Liver (tissue), 9 donors: ENCODE data around the gene MT1M. TPM values are rescaled to one million over a fixed set of nuclear protein-coding genes. Genes with fewer than 3 reads are reported as not detected.

Experiments used
- DNase-seq: peaks from one replicate; pipeline ENCODE4 v3.0.0-alpha.2; 2017; ENCODE audit warnings: low spot score
- H3K27ac ChIP-seq, 2 donors: one replicate each; pipeline ENCODE4 v1.7.0; 2013; ENCODE audit warnings: inconsistent platforms in 2 of 2, low read length in 2 of 2, control low read depth in 1 of 2, low read depth in 1 of 2, mild to moderate bottlenecking in 1 of 2
- H3K27me3 ChIP-seq, 4 donors: one replicate each; pipeline versions ENCODE4 v1.6.1 to v1.7.0; 2013; ENCODE audit warnings: low read length in 3 of 4, inconsistent platforms in 1 of 4, mild to moderate bottlenecking in 1 of 4, moderate library complexity in 1 of 4; ENCODE audit not compliant: control insufficient read depth in 4 of 4, insufficient read depth in 4 of 4
- H3K36me3 ChIP-seq, 4 donors: one replicate each; pipeline versions ENCODE4 v1.6.1 to v1.7.0; 2013; ENCODE audit warnings: low read length in 3 of 4, mild to moderate bottlenecking in 3 of 4, low read depth in 1 of 4, moderate library complexity in 1 of 4; ENCODE audit not compliant: control insufficient read depth in 4 of 4, insufficient read depth in 3 of 4
- H3K4me1 ChIP-seq, 4 donors: one replicate each; pipeline versions ENCODE4 v1.6.1 to v1.7.0; 2013; ENCODE audit warnings: low read length in 3 of 4, mild to moderate bottlenecking in 3 of 4, moderate library complexity in 1 of 4; ENCODE audit not compliant: control insufficient read depth in 4 of 4, insufficient read depth in 4 of 4
- H3K4me3 ChIP-seq, 3 donors: one replicate each; pipeline versions ENCODE4 v1.6.1 to v1.7.0; 2013; ENCODE audit warnings: low read length in 3 of 3, control low read depth in 1 of 3, low read depth in 1 of 3, mild to moderate bottlenecking in 1 of 3
- H3K9ac ChIP-seq, 2 donors: one replicate each; pipeline ENCODE4 v1.7.0; 2013; ENCODE audit warnings: low read length in 2 of 2, mild to moderate bottlenecking in 2 of 2, moderate library complexity in 2 of 2, control low read depth in 1 of 2, low read depth in 1 of 2
- H3K9me3 ChIP-seq, 4 donors: one replicate each; pipeline versions ENCODE4 v1.6.1 to v1.7.0; 2013; ENCODE audit warnings: low read length in 3 of 4; ENCODE audit not compliant: control insufficient read depth in 4 of 4
- ATF3 ChIP-seq: IDR thresholded peaks from 2 replicates; pipeline ENCODE4 v1.6.1; 2016; ENCODE audit warnings: antibody characterized with exemption
- EGR1 ChIP-seq, 2 donors: IDR thresholded peaks; 2 replicates each; pipeline ENCODE4 v1.6.1; 2016 to 2018; ENCODE audit warnings: antibody characterized with exemption in 2 of 2, low read depth in 2 of 2
- FOXA1 ChIP-seq: IDR thresholded peaks from 2 replicates; pipeline ENCODE4 v1.6.1; 2016; ENCODE audit warnings: antibody characterized with exemption
- GABPA ChIP-seq, 2 donors: IDR thresholded peaks in 1 of 2; conservative IDR thresholded peaks in 1 of 2; 2 replicates each; pipeline ENCODE4 v1.6.1; 2016; ENCODE audit warnings: antibody characterized with exemption in 2 of 2, mild to moderate bottlenecking in 1 of 2, moderate library complexity in 1 of 2
- HNF4A ChIP-seq, 2 donors: conservative IDR thresholded peaks; 2 replicates each; pipeline ENCODE4 v1.6.1; 2016; ENCODE audit warnings: antibody characterized with exemption in 2 of 2, mild to moderate bottlenecking in 2 of 2
- HNF4G ChIP-seq: IDR thresholded peaks from 2 replicates; pipeline ENCODE4 v1.6.1; 2016; ENCODE audit warnings: antibody characterized with exemption
- JUND ChIP-seq, 2 donors: IDR thresholded peaks; 2 replicates each; pipeline ENCODE4 v1.6.1; 2016; ENCODE audit warnings: antibody characterized with exemption in 2 of 2
- NR2F2 ChIP-seq: IDR thresholded peaks from 2 replicates; pipeline ENCODE4 v1.6.1; 2016; ENCODE audit warnings: antibody characterized with exemption
- RXRA ChIP-seq, 2 donors: IDR thresholded peaks; 2 replicates each; pipeline ENCODE4 v1.6.1; 2017 to 2018; ENCODE audit warnings: antibody characterized with exemption in 2 of 2, mild to moderate bottlenecking in 1 of 2
- TAF1 ChIP-seq: conservative IDR thresholded peaks from 2 replicates; pipeline ENCODE4 v1.6.1; 2016; ENCODE audit warnings: antibody characterized with exemption, mild to moderate bottlenecking
- ZBTB33 ChIP-seq: IDR thresholded peaks from 2 replicates; pipeline ENCODE4 v1.6.1; 2016; ENCODE audit warnings: antibody characterized with exemption
- WGBS: extraction: QIAGEN DNeasy Blood & Tissue Kit; methylation state at CpG from one replicate; pipeline ENCODE4 v1.1.7; 2013; 5-methylcytosine and 5-hydroxymethylcytosine counted together
- polyA plus RNA-seq, 2 donors: library from polyadenylated mRNA; stranded (reverse) in 1 of 2; unstranded in 1 of 2; fragments of 200-250 nt in 1 of 2; fragments of >200 nt in 1 of 2; fragmentation: Nextera tagmentation in 1 of 2; extraction: Ambion mirVana in 1 of 2; gene quantifications; one replicate each; pipeline versions ENCODE4 v1.2.1 to v1.2.3, GENCODE V29; 2013 to 2015
- total RNA-seq, 2 donors: library from RNA; depleted of rRNA; stranded (reverse); fragments of >200 nt; gene quantifications; one replicate each; pipeline ENCODE4 v1.2.3, GENCODE V29; 2014
- TF ChIP-seq, protein P1 (sequence below): IDR thresholded peaks from 2 replicates; pipeline ENCODE4 v1.6.1; 2016; ENCODE audit warnings: antibody characterized with exemption, mild to moderate bottlenecking
- TF ChIP-seq, protein P2 (sequence below): IDR thresholded peaks from 2 replicates; pipeline ENCODE4 v1.6.1; 2016; ENCODE audit warnings: antibody characterized with exemption
- donor health status: healthy.
- donor health status: healthy.
- donor health status: healthy.
- donor health status: healthy.
- donor health status: healthy.

The MT1M gene
- total and polyA plus RNA-seq, 4 donors, result 20.4 to 343 (median 194) TPM

- peak in 1 of 2 donors; percentile 45 for TF ChIP-seq HNF4A (conservative IDR thresholded peaks at IDR 0.05)
- TF ChIP-seq ZBTB33, result no peak
- peak; percentile 17 to 56 for TF ChIP-seq RXRA (IDR thresholded peaks at IDR 0.05)
- no peaks in the 10 kb centered on the region for H3K27me3 ChIP-seq
- peaks cover 8 to 34% (median 13%) of the 10 kb centered on the region in 4 donors for H3K4me1 ChIP-seq
- no peak for DNase-seq
- H3K4me3 ChIP-seq, result peak overlapping the region; percentile 49 to 57 (median 55)
- peak overlapping the region; percentile 58 to 60 for H3K27ac ChIP-seq
- WGBS, result 38% methylated on average over 1 of the region's 1 CpG
- no peaks in the 10 kb centered on the region for H3K9me3 ChIP-seq
- H3K9ac ChIP-seq, result peak overlapping the region in 1 of 2 donors; percentile 2
- no peaks in the 10 kb centered on the region for H3K36me3 ChIP-seq
Observed at GRCh38 chr16:56639045-56639444, 6.6 kb downstream of the MT1M start.

- Histone ChIP-seq H3K27me3 (no peaks in the 10 kb centered on the region), H3K4me3 (no peak overlapping the region), H3K27ac (peak overlapping the region in 1 of 2 donors; percentile 48), H3K36me3 (no peaks in the 10 kb centered on the region), H3K9ac (no peak overlapping the region), H3K9me3 (no peaks in the 10 kb centered on the region), H3K4me1 (peaks cover 8 to 37% (median 13%) of the 10 kb centered on the region in 4 donors)
- no peak for DNase-seq
- TF ChIP-seq HNF4G (no peak), RXRA (IDR thresholded peaks at IDR 0.05) (no peak)
- 94% methylated on average over 1 of the region's 1 CpG for WGBS
Observed at GRCh38 chr16:56640076-56640475, 7.6 kb downstream of the MT1M start.

DNA sequence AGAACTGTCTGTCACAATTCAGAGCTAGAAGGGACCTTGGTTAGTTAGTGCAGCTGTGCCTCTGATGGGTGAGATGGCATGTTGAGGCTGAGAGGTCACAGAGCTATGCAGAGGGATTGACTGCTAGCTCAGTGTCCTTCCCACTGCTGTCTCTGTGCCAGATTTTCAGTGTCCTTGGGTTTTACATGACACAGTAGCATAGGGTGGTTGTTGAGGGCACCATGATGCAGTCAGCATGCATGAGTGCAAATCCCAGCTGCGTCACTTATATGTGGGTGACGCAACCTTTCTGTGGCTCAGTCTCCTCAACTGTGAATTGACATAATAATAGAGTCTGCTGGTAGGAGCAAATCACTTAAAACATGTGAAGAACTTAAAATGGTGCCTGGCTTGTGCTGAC lies 8.7 kb downstream of the MT1M start:
- H3K4me1 ChIP-seq, result peaks cover 7 to 37% (median 13%) of the 10 kb centered on the region in 4 donors
- no peaks in the 10 kb centered on the region for H3K27me3 ChIP-seq
- WGBS, result 97% methylated on average over 2 of the region's 2 CpGs

DNA sequence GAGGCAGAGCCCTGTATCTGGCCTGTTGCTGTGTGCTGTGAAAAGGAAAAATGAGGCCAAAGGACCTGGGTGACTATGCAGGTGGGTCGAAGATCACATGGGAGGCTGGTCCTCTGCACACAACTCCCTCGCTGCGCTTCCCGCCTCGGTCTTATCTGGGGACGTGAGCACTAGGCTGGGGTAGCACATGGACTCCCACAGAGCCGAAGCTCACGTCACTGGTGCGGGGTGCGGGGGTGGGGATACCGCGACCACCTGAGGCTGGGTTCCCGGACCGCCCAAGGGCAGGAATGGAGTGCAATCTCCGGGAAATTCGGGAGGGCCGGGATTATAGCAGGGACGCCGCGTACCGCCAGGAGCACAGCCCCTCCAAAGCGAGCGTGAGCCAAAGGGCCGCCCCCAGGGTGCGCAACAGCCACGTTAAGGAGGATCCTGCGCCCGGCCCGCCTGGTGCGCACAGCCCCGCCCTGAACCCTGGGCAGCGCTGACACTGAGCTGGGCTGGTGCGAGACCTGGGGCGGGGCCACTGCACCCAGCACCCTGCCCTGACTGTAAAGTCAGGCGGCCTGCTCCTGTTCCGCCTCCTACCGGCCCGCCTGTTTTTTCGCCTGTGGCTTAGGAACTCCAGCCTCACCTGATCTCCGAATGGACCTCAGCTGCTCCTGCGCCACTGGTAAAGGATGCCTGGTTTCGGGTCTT lies 10.8 kb downstream of the MT1M start:
- Histone ChIP-seq H3K9ac (peak overlapping the region in 1 of 2 donors; percentile 46), H3K9me3 (no peaks in the 10 kb centered on the region), H3K4me1 (peaks cover 11 to 44% (median 22%) of the 10 kb centered on the region in 4 donors), H3K36me3 (no peaks in the 10 kb centered on the region), H3K4me3 (peak overlapping the region; percentile 40 to 61 (median 50)), H3K27ac (peak overlapping the region; percentile 70 to 88), H3K27me3 (no peaks in the 10 kb centered on the region)
- 4% methylated on average over 42 of the region's 42 CpGs for WGBS
- peak; percentile 63 for DNase-seq
- TF ChIP-seq RXRA (IDR thresholded peaks at IDR 0.05) (peak; percentile 72 to 75), NR2F2 (no peak), TAF1 (peak; percentile 70), JUND (IDR thresholded peaks at IDR 0.05) (peak in 1 of 2 donors; percentile 27), EGR1 (IDR thresholded peaks at IDR 0.05; ENCODE audit: low read depth in 2 of 2) (peak in 1 of 2 donors; percentile 78), HNF4G (no peak), ZBTB33 (no peak), HNF4A (conservative IDR thresholded peaks at IDR 0.05) (peak; percentile 46 to 60), FOXA1 (peak; percentile 33), ATF3 (no peak), GABPA (IDR thresholded peaks at IDR 0.05 in 1 of 2, conservative IDR thresholded peaks at IDR 0.05 in 1 of 2) (no peak)
- TF ChIP-seq, protein P1, sequence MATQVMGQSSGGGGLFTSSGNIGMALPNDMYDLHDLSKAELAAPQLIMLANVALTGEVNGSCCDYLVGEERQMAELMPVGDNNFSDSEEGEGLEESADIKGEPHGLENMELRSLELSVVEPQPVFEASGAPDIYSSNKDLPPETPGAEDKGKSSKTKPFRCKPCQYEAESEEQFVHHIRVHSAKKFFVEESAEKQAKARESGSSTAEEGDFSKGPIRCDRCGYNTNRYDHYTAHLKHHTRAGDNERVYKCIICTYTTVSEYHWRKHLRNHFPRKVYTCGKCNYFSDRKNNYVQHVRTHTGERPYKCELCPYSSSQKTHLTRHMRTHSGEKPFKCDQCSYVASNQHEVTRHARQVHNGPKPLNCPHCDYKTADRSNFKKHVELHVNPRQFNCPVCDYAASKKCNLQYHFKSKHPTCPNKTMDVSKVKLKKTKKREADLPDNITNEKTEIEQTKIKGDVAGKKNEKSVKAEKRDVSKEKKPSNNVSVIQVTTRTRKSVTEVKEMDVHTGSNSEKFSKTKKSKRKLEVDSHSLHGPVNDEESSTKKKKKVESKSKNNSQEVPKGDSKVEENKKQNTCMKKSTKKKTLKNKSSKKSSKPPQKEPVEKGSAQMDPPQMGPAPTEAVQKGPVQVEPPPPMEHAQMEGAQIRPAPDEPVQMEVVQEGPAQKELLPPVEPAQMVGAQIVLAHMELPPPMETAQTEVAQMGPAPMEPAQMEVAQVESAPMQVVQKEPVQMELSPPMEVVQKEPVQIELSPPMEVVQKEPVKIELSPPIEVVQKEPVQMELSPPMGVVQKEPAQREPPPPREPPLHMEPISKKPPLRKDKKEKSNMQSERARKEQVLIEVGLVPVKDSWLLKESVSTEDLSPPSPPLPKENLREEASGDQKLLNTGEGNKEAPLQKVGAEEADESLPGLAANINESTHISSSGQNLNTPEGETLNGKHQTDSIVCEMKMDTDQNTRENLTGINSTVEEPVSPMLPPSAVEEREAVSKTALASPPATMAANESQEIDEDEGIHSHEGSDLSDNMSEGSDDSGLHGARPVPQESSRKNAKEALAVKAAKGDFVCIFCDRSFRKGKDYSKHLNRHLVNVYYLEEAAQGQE, result no peak
- TF ChIP-seq, protein P2, sequence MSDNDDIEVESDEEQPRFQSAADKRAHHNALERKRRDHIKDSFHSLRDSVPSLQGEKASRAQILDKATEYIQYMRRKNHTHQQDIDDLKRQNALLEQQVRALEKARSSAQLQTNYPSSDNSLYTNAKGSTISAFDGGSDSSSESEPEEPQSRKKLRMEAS, result peak; percentile 23

More for the DNA sequence above, 8.7 kb downstream of the MT1M start:
- no peak for DNase-seq
- Histone ChIP-seq H3K9me3 (no peaks in the 10 kb centered on the region), H3K36me3 (no peaks in the 10 kb centered on the region), H3K9ac (no peak overlapping the region), H3K4me3 (no peak overlapping the region), H3K27ac (peak overlapping the region in 1 of 2 donors; percentile 22)
- no peak for TF ChIP-seq GABPA (IDR thresholded peaks at IDR 0.05 in 1 of 2, conservative IDR thresholded peaks at IDR 0.05 in 1 of 2)
